HuH-7 (cell line): ENCODE data around the gene BCAS3.

Experiments used
- DNase-seq: peaks from one replicate; pipeline ENCODE4 v3.0.0; 2011; ENCODE audit warnings: low spot score

The BCAS3 gene

DNA sequence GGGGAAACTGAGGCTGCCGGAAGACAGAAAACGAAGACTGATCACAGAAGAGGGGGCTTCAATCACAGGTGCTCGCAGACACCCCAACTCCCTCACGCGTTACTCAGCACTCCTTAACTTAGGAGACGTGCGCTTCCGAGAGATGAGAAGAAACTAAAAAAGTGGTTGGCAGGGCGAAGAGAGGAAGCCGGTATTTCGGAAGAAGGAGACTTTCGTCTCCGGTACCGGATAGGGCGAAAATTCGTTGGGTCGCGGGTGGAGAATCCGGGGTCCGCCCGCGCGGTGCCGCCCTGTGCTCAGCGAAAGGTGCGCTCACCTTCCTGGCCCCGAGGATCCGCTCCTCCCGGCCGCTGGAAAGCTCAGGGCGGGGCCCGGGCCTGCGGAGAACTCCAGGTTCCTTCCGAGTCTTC is 721.1 kb downstream of the BCAS3 start:
- no peak for DNase-seq

DNA sequence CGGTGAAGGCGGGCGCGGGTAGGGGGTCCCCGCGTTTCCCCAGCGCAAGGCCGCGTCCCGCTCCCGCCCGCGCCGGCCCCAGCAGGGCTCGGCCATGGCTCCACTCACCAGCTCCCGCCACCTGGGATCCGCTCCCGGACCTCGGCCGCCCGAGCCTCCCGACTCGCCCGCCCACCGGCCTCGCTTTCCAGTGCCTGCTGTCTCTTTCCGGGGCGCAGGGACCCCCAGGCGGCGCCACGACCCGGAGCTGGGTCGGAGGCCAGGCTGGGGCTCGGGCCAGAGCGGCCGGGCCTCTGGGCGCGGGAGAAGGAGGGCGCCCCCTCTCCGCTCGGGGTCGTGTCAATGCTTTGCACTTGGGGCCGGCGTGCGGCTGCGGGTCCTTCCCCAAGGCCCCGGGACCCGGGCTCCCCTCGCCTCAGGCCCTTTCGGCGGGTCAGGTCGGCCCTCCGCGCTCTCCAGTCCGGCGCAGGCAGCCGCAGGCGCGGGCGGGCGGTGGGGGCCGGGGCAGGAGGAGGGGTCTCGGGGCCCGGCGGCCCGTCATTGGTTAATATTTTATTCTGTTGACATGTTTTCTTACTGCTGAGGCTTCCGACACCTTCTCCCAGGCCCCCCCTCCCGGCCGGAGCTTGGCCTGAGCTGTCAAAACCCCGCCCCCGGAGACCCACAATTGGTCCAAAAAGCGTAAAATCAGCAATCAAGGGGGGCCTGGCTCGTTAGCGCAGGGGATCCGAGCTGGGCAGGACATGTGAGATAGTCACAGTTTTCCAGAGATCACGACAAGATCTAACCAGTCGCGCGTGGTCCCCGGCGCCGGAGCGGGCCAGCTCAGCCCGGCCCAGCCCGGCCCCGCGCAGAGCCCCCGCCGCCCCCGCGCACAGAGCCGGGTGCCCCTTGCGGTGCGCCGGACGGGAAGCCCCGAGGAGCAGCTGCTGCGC is 721.7 kb downstream of the BCAS3 start, which contains the start of gene TBX2:
TBX2 (plus strand) TSS at position 713 of the 935 bp plus-strand sequence. CDS start 334 bp downstream, outside the sequence.
- peak; percentile 97 for DNase-seq

DNA sequence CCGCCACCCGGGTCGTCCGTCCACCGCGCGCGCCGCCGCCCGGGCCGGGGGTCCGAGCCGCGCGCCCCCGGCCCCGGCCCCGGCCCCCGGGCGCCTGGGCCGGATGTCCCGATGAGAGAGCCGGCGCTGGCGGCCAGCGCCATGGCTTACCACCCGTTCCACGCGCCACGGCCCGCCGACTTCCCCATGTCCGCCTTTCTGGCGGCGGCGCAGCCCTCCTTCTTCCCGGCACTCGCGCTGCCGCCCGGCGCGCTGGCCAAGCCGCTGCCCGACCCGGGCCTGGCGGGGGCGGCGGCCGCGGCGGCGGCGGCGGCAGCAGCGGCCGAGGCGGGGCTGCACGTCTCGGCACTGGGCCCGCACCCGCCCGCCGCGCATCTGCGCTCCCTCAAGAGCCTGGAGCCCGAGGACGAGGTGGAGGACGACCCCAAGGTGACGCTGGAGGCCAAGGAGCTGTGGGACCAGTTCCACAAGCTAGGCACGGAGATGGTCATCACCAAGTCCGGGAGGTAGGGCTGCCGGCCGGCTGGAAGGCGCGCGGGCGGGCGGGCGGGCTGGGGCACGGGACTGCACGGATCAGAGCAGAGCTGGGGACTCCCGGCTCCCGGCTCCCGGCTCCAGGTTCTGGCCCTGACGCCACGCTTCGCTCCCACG is 722.5 kb downstream of the BCAS3 start:
- peak; percentile 61 for DNase-seq

- no peak for DNase-seq
Measured at GRCh38 chr17:61400717-61401388, 723.2 kb downstream of the BCAS3 start.

DNA sequence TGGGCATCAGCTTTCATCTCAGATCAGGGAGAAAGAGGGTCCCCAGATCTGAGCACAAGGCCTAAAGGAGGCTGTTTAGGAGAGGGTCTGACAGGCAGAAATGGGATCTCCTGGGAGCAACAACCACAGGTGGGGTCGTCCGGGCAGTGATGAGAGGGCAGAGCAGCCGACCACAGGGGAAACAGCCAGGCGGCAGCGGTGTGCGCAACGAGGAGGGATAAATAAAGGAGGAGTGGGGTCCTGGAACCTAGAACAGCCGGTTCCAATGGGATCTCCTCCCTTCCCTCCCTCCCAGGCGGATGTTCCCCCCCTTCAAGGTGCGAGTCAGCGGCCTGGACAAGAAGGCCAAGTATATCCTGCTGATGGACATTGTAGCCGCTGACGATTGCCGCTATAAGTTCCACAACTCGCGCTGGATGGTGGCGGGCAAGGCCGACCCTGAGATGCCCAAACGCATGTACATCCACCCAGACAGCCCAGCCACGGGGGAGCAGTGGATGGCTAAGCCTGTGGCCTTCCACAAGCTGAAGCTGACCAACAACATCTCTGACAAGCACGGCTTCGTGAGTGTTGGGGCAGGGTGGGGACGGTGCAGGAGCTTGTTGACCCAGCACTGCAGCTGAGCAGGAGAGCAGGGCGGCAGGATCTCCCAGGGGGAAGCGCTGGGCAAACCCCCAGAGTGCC is 723.9 kb downstream of the BCAS3 start:
- no peak for DNase-seq

- no peak for DNase-seq
Measured at GRCh38 chr17:61402073-61402541, 724.5 kb downstream of the BCAS3 start.

- DNase-seq = no peak
Measured at GRCh38 chr17:61402978-61403800, 725.5 kb downstream of the BCAS3 start.

- no peak for DNase-seq
Measured at GRCh38 chr17:61403801-61404662, 726.4 kb downstream of the BCAS3 start.

DNA sequence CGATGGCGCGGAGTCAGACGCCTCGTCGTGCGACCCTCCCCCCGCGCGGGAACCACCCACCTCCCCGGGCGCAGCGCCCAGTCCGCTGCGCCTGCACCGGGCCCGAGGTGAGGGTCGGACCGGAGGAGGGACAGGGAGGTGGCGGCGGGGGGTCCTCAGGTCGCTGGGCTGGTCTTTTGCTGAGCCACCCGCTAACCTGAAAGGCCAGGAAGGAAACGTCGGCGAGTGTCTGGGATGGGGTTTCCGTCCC is 726.9 kb downstream of the BCAS3 start:
- no peak for DNase-seq

DNA sequence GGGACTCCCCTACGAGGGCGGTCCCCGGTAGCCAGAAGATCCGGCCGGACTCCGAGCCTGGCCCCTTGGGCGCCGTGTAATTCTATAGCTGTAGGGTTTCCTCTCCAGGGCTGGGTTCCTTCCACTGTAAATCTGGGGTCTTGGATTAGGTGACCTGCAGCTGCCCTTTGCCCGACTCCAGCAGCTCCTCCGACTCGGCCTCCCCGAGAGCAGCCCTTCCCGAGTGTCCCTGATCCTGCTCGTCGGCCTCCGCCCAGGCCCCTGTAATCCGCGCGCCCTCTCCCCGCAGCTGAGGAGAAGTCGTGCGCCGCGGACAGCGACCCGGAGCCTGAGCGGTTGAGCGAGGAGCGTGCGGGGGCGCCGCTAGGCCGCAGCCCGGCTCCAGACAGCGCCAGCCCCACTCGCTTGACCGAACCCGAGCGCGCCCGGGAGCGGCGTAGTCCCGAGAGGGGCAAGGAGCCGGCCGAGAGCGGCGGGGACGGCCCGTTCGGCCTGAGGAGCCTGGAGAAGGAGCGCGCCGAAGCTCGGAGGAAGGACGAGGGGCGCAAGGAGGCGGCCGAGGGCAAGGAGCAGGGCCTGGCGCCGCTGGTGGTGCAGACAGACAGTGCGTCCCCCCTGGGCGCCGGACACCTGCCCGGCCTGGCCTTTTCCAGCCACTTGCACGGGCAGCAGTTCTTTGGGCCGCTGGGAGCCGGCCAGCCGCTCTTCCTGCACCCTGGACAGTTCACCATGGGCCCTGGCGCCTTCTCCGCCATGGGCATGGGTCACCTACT is 727.4 kb downstream of the BCAS3 start:
- DNase-seq = no peak

DNA sequence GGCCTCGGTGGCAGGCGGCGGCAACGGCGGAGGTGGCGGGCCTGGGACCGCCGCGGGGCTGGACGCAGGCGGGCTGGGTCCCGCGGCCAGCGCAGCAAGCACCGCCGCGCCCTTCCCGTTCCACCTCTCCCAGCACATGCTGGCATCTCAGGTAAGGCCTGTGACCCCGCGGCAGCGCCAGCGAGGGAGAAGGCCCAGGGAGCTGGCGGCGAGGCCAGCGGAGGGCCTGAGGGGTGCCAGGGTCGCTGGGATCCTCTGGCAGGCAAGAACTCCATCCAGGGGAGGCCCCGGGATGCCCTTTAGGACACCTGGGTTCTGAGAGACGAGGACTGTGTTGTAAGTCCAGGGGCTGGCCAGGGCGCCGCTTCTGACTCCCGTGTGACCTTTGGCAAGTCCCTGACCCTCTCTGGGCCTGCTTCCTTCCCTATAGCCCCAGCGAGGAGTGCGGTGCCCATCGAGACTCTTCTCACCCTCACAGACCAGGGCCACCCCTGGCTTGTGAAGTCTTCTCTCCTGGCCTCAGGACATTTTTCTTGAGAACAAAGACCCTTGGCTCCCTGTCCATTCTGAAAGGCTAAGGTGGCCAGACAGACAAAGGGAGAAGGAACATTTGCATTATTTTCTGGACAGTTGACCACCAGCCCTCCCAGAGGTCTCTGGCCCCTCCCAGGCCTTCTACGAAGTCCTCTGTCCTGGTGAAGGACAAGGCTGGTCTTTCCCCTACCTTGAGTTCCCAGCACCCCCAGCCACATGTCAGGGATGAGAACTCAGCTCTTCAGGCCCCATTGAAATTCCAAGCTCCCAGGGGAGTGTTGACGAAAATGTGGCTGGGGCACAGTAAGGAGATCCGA is 728.3 kb downstream of the BCAS3 start:
- no peak for DNase-seq

GRCh38 chr17:61406537-61406845 is 728.8 kb downstream of the BCAS3 start:
- no peak for DNase-seq

- no peak for DNase-seq
Measured at GRCh38 chr17:61406971-61407911, 729.6 kb downstream of the BCAS3 start.

GRCh38 chr17:61408151-61409041 is 730.7 kb downstream of the BCAS3 start:
- DNase-seq = peak; percentile 17

DNA sequence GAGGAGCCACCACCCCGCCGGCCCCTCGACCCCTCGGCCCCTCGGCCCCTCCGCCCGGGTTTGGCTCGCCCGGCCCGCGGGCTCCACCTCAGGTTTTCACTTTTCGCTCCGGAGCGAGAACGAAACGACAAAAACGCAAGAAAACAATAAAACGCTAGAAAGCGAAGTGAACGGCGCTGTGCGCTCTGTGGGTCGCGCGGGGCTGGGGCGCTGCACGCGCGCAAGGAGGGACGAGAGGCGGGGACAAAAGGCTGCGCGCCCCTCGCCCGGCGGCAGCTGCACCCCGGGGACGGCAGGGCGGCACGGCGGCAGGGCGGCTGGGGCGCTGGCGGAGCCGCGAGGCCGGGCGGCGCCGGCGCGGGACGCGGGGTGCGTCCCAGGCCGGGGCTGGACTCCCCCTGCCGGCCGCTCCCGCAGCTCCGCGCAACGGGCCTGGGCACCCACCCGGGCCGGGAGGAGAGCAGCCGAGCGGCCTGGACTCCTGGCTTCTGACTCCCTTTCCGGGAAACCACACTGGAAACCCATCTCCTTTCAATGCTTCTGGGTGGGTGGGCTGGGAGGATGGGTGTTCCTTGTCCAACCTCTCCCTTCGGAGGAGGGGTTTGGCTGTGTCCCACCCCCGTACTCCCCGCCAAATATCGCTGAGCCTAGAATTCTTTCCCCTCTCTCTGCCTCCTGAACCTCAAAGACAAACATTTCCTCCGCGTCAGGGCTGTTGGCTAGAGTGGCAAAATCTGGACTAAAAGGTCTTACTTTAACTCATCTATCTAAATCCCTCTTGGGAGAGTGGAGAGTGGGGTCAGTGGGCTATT is 731.9 kb downstream of the BCAS3 start:
- DNase-seq = peak; percentile 88
